Measurements from ENCODE around the gene NCF4. TPM values are rescaled to one million over a fixed set of nuclear protein-coding genes. Genes with fewer than 3 reads are reported as not detected.

The NCF4 gene
- total RNA-seq, 1 donor from 2014 or later, result not detected

- no peak for DNase-seq (ENCODE audit: low read depth)
Measured at GRCh38 chr22:36863979-36864378, 3.2 kb downstream of the NCF4 start.

DNA sequence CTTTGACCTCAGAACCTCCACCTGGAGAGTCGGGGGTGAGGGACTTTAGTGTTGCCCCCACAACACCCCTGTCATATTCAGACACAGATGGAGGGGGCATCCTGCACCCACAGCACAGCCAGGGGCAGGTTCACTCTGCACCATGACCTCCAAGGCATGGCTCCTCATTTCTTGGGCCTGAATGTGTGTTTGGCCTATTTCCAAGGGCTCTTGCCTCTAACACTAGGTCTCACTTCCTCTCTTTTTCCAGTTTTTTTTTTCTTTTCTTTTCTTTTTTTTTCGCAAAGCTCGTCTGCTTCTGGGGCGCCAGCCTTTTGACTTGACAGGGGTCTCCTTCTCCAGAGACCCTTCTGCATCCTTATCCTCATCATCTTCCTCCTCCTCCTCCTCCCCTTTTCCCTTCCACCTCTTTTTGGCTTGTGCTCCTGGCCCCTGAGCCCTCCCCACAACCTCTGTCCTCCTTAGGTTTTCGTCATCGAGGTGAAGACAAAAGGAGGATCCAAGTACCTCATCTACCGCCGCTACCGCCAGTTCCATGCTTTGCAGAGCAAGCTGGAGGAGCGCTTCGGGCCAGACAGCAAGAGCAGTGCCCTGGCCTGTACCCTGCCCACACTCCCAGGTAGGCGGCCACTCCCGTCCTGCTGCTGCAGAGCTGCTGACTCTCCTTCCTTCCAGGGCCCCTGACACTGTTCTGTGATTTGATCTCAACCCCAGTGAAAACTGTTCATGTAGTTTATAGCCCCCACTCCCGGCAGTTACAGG lies 3.8 kb downstream of the NCF4 start:
- no peak for DNase-seq (ENCODE audit: low read depth)

GRCh38 chr22:36865346-36865745 lies 4.5 kb downstream of the NCF4 start:
- DNase-seq (ENCODE audit: low read depth), result no peak

DNA sequence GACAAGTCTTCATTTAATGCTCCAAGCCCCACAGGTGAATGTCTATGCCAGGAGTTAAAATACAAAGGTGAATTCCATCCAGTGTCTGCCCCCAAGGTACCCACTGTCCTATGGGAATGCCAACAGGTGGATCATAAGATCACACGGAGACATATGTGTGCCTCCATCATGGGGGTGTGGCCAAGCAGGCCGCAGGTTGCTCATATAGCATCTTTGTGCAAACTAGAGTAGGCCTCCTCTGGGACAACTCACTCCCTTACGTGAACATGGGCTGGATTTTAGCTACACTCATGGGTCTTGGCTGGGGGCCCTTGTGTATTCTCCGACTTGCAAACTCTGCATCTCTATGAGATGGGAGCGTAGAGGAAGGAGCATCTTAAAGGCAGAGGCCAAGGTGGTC lies 6.9 kb downstream of the NCF4 start:
- no peak for DNase-seq (ENCODE audit: low read depth)

DNA sequence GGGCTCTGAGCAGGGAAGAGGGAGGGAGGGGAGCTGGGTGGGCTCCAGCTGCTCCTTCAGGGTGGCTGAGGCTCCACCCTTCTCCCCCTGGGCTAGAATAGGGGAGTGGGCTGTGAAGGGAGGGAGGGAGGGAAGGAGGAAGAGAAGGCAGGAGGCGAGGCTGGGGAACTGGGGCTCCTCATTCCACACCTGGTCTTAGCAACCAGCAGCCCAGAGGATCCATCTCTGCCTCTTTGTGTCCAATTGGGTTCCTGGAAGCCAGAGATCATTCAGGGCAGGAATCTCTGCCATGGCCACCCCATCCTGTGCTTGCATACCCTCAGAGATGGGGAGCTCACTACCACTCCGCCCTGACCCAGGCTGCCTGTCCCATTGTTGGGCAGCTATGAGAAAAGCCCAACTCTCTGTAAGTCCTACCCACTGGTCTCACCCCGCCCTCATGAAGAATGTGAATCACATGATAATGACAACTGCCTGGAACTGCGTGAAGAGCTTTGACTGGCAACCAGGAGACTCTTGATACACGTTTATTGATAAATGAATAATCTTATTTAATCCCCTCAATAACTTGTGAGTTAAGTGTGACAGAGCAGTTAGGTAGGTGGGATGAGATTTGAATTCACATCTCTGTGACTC lies 7.9 kb downstream of the NCF4 start:
- DNase-seq (ENCODE audit: low read depth), result no peak

- DNase-seq (ENCODE audit: low read depth), result no peak
Measured at GRCh38 chr22:36870250-36870649, 9.4 kb downstream of the NCF4 start.

DNA sequence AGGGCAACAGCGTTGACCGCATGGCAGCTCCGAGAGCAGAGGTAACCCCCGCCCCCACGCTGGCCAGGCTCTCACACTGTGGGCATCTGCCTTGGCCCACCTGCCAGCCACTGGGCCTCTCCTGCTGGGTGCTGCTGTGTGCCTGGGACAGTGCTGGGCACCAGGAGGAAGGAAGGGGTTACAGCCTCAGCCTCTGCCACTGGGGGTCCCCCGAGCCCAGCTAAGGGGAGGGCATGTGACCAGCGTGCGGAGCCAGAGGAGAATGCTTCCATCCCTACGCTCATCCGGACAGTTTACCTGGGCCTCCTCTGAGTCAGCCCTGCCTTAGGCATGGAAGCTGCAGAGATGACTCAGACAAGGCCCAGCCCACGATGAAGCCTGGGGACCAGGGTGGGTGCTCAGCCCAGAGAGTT lies 10.9 kb downstream of the NCF4 start:
- no peak for DNase-seq (ENCODE audit: low read depth)

DNA sequence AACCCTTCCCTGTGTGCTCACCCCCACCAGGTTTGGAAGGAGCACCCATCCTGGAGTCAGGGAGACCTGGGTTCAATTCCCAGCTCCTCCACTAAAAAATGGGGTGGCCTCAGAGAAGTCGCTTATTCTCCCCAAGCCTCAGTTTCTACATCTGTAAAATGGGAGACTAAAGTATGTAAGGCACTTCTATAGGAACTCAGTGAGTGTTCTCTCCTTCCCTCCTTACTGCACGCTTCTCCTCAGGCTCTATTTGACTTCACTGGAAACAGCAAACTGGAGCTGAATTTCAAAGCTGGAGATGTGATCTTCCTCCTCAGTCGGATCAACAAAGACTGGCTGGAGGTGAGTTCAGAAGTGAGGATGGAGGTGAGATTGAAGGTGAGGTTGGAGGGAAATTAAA lies 11.3 kb downstream of the NCF4 start:
- no peak for DNase-seq (ENCODE audit: low read depth)

DNA sequence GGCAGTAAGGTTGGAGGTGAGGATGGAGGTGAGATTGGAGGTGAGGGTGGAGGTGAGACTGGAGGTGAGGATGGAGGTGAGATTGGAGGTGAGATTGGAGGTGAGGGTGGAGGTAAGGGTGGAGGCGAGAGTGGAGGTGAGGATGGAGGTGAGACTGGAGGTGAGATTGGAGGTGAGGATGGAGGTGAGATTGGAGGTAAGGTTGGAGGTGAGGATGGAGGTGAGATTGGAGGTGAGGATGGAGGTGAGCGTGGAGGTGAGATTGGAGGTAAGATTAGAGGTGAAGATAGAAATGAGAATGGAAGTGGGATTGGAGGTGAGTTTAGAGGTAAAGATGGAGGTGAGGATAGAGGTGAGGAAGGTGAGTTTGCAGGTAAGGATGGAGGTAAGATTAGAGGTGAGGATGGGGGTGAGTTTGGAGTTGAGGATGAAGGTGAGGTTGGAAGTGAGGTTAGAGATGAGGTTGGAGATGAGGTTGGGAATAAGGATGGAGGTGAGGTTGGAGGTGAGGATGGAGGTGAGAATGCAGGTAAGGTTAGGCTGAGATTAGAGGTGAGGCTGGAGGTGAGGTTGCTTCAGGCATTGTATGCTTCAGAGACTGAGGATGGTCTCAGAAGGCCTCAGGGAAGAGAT lies 12.2 kb downstream of the NCF4 start:
- no peak for DNase-seq (ENCODE audit: low read depth)

- peak; percentile 30 for DNase-seq (ENCODE audit: low read depth)
Measured at GRCh38 chr22:36873614-36874308, 13.0 kb downstream of the NCF4 start.

GRCh38 chr22:36874309-36874696 lies 13.5 kb downstream of the NCF4 start:
- DNase-seq (ENCODE audit: low read depth), result no peak

- DNase-seq (ENCODE audit: low read depth), result no peak
Measured at GRCh38 chr22:36874736-36875135, 13.9 kb downstream of the NCF4 start.

DNA sequence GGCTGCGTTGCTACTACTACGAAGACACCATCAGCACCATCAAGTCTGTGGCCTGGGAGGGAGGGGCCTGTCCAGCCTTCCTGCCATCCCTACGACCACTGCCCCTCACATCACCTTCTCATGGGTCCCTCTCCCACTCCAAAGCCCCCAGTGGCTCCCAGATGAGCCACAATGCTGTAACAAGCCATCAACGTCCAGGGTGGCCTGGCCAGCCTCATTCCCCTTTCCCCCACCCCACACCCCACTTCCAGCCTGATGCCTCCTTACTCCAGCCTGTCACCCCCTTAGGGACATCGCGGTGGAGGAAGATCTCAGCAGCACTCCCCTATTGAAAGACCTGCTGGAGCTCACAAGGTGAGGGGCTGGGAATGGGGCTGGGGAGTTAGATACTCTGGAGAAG lies 14.9 kb downstream of the NCF4 start:
- DNase-seq (ENCODE audit: low read depth), result no peak

- no peak for DNase-seq (ENCODE audit: low read depth)
Measured at GRCh38 chr22:36879775-36880174, 19.0 kb downstream of the NCF4 start.

DNA sequence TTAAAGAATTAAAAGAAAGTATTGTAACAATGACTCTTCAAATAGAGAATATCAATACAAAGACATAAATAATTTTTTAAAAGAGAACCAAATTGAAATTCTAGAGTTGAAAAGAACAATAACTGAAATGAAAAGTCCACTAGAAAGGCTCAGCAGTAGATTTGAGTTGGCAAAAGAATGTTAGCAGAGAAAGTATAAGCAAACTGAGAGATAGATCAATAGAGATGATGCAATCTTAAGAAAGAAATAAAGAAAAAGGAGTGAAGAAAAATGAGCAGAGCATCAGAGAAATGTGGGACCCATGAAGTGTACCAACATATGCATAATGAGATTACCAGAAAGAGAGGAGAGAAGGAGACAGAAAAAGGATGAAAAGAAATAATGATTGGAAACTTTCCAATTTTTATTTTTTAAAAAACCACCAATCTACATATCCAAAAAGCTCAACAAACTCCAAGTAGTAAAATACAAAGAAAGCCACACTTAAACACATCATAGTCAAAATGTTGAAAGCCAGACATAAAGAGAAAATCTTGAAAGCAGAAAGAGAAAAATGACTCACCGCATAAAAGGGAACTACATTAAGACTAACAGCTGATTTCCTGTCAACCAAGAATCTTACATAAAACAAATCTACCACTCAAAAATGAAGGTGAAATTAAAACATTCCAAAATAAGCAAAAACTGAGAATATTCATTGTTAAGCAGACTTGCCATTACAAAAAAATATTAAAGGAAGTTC lies 20.9 kb downstream of the NCF4 start:
- no peak for DNase-seq (ENCODE audit: low read depth)

DNA sequence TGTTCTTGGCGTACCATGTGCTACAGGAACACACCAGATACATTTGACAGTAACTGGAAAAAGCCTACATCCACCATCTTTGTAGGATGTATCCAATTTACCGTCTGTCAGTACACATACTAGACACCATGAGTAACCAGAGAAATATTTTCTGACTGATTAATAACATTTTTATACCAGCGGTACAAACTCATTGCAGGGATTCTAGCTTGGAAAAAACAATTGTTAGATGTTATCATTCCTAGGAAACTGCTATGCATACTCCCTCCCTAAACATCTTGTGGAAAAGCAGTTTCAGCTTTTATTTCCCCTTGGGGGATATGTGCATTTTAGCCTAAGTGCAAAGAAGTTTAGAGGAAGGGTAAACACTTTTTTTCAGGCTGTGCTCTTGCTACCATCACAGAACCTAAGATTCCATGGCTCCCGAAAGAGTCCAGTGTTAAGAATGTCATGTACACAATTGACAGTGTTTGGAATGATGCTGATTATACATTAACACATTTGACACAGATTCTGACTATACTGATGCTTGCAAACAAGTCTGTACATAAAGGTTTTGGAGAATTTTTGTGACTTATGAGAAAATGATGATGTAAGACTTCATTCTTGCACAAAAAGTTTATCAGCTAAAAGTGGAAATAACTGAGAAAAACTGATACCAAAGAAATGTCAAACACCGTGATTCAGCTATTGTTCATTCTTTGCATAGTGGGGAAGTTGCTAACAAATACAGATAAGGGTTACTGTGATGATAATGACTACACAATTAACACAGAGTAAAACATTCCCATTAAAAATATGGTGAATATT lies 23.7 kb downstream of the NCF4 start:
- no peak for DNase-seq (ENCODE audit: low read depth)

- DNase-seq (ENCODE audit: low read depth), result no peak
Measured at GRCh38 chr22:36885474-36885873, 24.7 kb downstream of the NCF4 start.

GRCh38 chr22:36886016-36886415 lies 25.2 kb downstream of the NCF4 start:
- no peak for DNase-seq (ENCODE audit: low read depth)

DNA sequence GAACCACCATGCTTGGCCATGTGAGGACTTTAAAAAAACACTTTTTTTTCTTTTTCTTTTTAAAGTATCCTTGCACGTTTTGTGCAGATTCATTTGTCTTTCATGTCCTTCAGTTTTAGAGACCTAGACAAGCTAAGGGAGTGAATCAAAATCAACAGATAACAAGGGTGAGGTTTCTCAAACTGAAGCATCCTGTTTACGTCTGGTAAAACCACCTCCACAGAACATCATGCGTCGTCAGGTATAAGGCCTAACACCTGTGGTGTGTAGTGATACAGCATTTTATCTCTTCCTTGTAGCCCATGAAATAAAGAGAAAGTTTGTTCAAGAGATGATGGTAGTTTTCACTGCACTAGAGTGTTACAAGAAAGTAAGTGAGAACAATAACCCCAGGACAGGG lies 26.4 kb downstream of the NCF4 start:
- no peak for DNase-seq (ENCODE audit: low read depth)

DNA sequence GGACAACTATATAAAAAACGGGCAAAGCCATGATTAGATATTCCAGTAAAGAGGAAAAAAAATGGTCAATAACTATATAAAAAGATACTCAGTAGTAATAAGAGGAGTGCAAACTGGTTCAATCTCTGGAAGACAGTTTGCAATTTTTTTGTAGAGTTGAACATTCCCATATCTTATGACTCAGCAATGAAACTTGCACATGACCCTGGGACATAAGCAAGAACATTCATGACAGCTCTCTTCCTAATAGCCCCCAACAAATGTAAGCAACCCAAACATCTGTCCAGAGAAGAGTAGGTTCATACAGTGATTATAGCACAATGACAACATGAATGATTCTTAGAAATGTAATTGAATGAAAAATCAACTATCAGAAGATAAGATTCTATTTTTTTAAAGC lies 30.8 kb downstream of the NCF4 start:
- no peak for DNase-seq (ENCODE audit: low read depth)
